Activated CD8-positive, alpha-beta T cell treated with anti-CD3 and anti-CD28 coated beads, Interleukin-2, amount 10 ng/mL, durations not matched to agents 7 days and 5 days (primary cell): ENCODE results near the gene MBNL2. TPM values are rescaled to one million over a fixed set of nuclear protein-coding genes. Genes with fewer than 3 reads are reported as not detected.

Experiments
- ATAC-seq: fragments of 150-1000 bp; cut with Tn5 transposase; one replicate; pipeline ENCODE4 v1.10.0; 2021; ENCODE audit warnings: moderate library complexity
- CTCF ChIA-PET: fragments of 350-600 bp; sonication (Branson Sonifier 250); formaldehyde crosslinking; loops from one replicate; lab custom pipeline; 2021; ENCODE audit warnings: antibody characterized with exemption; lab: Charles Lee
- POLR2A ChIA-PET: fragments of 350-600 bp; sonication (Branson Sonifier 250); formaldehyde crosslinking; loops from one replicate; lab custom pipeline; 2021; ENCODE audit warnings: antibody characterized with exemption; lab: Charles Lee
- DNase-seq: peaks from one replicate; pipeline ENCODE4 v3.0.0-alpha.2; 2020
- H3K27ac Mint-ChIP-seq: one replicate; pipeline ENCODE4 v1.8.0; 2021; ENCODE audit warnings: mild to moderate bottlenecking, mixed read lengths
- H3K27me3 Mint-ChIP-seq: one replicate; pipeline ENCODE4 v1.8.0; 2021; ENCODE audit warnings: low read depth, mixed read lengths
- H3K36me3 Mint-ChIP-seq: one replicate; pipeline ENCODE4 v1.8.0; 2021; ENCODE audit warnings: low read depth, mixed read lengths
- H3K4me1 Mint-ChIP-seq: one replicate; pipeline ENCODE4 v1.8.0; 2021; ENCODE audit warnings: low read depth, mixed read lengths
- H3K4me3 Mint-ChIP-seq: one replicate; pipeline ENCODE4 v1.8.0; 2021; ENCODE audit warnings: mild to moderate bottlenecking, mixed read lengths
- H3K9me3 Mint-ChIP-seq: one replicate; pipeline ENCODE4 v1.8.0; 2022; ENCODE audit warnings: mixed read lengths; ENCODE audit not compliant: insufficient read depth
- total RNA-seq, 2 experiments: library from RNA; stranded (reverse); gene quantifications; one replicate each; pipeline ENCODE4 v1.2.3, GENCODE V29; 2021

MBNL2 gene
- total RNA-seq, 2 experiments from 2014 or later, result 11.6 to 12.3 TPM

DNA sequence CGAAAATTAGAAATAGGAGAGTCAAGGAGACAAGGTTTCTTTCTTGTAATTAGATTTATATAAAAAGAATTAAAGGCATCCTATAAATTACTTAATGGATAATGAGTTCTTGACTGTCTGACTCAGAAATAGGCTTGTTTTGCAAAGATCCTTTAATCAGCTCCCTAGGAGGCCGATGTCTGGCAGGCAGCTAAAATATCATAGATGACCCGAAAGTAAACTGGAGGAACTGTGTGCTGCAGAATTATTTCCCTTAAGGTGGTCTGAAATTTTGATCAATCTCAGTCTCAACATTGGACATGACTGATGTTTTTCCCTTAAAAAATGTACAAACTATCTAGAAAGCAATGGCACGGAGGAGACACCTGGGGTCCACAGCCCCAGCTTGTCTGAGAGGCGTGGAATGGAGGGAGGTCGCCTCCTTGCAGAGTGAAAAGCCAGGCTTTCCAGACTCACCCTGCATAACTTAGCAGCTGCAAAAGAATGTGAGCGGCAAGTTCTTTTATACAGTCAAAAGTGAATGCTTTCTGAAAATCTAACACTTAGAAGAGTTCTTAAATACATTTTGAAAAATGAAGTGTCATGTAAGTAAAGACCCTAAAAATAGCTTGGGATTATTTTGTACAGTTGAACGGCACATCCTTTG, 44.8 kb downstream of the MBNL2 start:
- ATAC-seq, result no peak
- ChIA-PET POLR2A (no interaction called here), CTCF (interaction anchor here (1.0 to 1.5 kb wide), 2 partner anchors 78 to 157 kb away, joined by 3 to 4 read pairs; no protein-coding TSS in a partner anchor)

GRCh38 chr13:97267418-97268059, 45.4 kb downstream of the MBNL2 start:
- ChIA-PET POLR2A (no interaction called here), CTCF (interaction anchor here (1.0 to 1.5 kb wide), 2 partner anchors 77 to 158 kb away, joined by 3 to 4 read pairs; no protein-coding TSS in a partner anchor)
- Mint-ChIP-seq H3K4me3 (no peak overlapping the region), H3K27ac (no peak overlapping the region), H3K9me3 (no peaks in the 10 kb centered on the region), H3K27me3 (no peaks in the 10 kb centered on the region), H3K4me1 (peaks cover 2% of the 10 kb centered on the region), H3K36me3 (no peaks in the 10 kb centered on the region)
- no peak for DNase-seq
- ATAC-seq, result no peak

More for the DNA sequence above, 44.8 kb downstream of the MBNL2 start:
- no peaks in the 10 kb centered on the region for H3K27me3 Mint-ChIP-seq
- DNase-seq, result no peak
- H3K9me3 Mint-ChIP-seq, result no peaks in the 10 kb centered on the region
- no peak overlapping the region for H3K4me3 Mint-ChIP-seq
- H3K36me3 Mint-ChIP-seq, result no peaks in the 10 kb centered on the region
- no peak overlapping the region for H3K27ac Mint-ChIP-seq
- peaks cover 8% of the 10 kb centered on the region for H3K4me1 Mint-ChIP-seq

- H3K4me3 Mint-ChIP-seq, result no peak overlapping the region
Measured at GRCh38 chr13:97268772-97269171, 46.6 kb downstream of the MBNL2 start.

DNA sequence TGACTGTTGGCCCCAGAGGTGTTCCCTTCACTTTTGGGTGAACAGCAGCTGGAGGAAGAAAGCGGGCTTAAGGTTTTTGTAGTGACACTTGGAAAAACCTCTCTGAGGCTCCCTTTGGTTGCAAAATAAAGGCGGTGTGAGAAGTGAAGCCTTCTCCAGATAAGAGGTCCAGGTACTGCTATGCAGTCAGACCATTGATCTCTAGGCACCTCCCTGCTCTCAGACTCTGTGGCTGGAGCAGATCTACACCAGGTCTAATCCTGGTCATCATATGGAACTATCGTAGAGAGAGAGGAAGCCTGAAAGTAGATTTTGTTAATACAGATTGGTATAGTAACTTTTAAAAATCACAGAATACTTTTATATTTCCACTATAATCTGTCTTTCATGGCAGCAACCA, 47.5 kb downstream of the MBNL2 start:
- no peaks in the 10 kb centered on the region for H3K36me3 Mint-ChIP-seq
- ATAC-seq (no peak), DNase-seq (no peak)
- H3K27ac Mint-ChIP-seq, result no peak overlapping the region
- ChIA-PET POLR2A (no interaction called here), CTCF (interaction anchor here (0.8 kb wide), 1 partner anchor 90 kb away, joined by 3 read pairs; no protein-coding TSS in a partner anchor)
- no peaks in the 10 kb centered on the region for H3K27me3 Mint-ChIP-seq
- H3K4me3 Mint-ChIP-seq, result no peak overlapping the region
- H3K9me3 Mint-ChIP-seq, result no peaks in the 10 kb centered on the region
- no peaks in the 10 kb centered on the region for H3K4me1 Mint-ChIP-seq

More at GRCh38 chr13:97268772-97269171, 46.6 kb downstream of the MBNL2 start:
- DNase-seq, result no peak
- no peaks in the 10 kb centered on the region for H3K36me3 Mint-ChIP-seq
- H3K4me1 Mint-ChIP-seq, result no peaks in the 10 kb centered on the region
- no peak overlapping the region for H3K27ac Mint-ChIP-seq
- H3K9me3 Mint-ChIP-seq, result no peaks in the 10 kb centered on the region
- POLR2A ChIA-PET, result no interaction called here
- CTCF ChIA-PET, result interaction anchor here (0.8 kb wide), 1 partner anchor 91 kb away, joined by 3 read pairs; no protein-coding TSS in a partner anchor
- no peak for ATAC-seq
- H3K27me3 Mint-ChIP-seq, result no peaks in the 10 kb centered on the region

DNA sequence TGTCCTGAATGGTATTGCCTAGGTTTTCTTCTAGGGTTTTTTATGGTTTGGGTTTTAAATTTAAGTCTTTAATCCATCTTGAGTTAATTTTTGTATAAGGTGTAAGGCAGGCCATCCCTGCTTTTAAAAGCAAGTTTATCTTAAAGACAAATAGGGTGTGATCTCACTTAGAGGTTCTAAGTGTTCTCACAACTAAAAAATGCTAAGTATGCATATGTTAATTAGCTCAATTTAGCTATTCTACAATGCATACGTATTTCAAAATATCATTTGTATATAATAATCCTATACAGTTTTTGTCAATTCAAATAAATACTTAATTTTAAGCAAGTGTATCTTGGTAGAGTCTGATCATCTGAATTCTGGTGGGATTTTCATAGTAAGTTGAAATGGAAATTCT, 50.4 kb downstream of the MBNL2 start:
- Mint-ChIP-seq H3K4me3 (no peak overlapping the region), H3K27me3 (no peaks in the 10 kb centered on the region), H3K9me3 (no peaks in the 10 kb centered on the region), H3K4me1 (no peaks in the 10 kb centered on the region), H3K27ac (no peak overlapping the region), H3K36me3 (peaks cover 17% of the 10 kb centered on the region)
- ChIA-PET CTCF (no interaction called here), POLR2A (no interaction called here)
- no peak for ATAC-seq
- DNase-seq, result no peak

- POLR2A ChIA-PET, result no interaction called here
- ATAC-seq (no peak), DNase-seq (no peak)
- Mint-ChIP-seq H3K4me1 (no peaks in the 10 kb centered on the region), H3K27ac (no peak overlapping the region), H3K9me3 (no peaks in the 10 kb centered on the region), H3K4me3 (no peak overlapping the region), H3K36me3 (peaks cover 17% of the 10 kb centered on the region), H3K27me3 (no peaks in the 10 kb centered on the region)
- CTCF ChIA-PET, result no interaction called here
Measured at GRCh38 chr13:97273341-97273831, 51.3 kb downstream of the MBNL2 start.

DNA sequence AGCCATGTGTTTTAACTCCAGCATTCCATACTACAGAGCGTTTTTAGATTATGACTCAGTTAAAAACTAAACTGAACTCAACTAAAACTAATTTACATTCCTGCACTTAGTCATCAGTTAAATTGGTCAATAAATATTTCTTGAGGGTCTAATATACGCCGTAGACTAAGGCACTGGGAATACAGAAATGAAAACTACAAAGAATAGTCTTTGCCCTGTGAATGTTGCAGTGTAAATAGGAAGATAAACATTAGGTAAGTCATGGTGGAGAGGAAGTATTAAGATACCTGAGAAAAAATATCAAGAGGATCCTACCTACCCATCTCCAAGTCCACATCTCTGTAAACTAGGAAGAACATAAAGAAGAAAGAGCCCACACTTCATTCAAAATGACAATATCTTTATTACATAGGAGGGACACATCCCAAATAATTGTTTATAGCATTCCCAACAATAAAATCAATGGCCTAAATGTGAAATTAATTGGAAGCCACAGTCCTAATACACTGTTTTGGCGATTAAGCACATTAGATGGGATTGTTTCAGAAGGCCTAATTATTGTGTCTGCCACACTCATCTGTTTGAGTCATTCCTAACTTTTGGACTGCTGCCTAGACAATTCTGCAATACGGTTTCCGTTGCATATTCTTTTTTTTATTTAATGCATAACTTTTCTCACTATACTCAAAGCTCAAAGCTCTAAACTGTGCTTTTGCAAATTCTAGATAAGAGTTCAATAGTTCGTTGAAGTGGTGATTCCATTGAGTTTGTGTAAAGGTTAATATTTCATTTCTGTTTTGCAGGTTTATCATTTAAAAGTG, 52.9 kb downstream of the MBNL2 start:
- ChIA-PET POLR2A (no interaction called here), CTCF (no interaction called here)
- DNase-seq, result no peak
- Mint-ChIP-seq H3K27ac (no peak overlapping the region), H3K9me3 (no peaks in the 10 kb centered on the region), H3K4me3 (no peak overlapping the region), H3K4me1 (no peaks in the 10 kb centered on the region), H3K27me3 (no peaks in the 10 kb centered on the region), H3K36me3 (peaks cover 20% of the 10 kb centered on the region)
- no peak for ATAC-seq

GRCh38 chr13:97275776-97276501, 53.8 kb downstream of the MBNL2 start:
- Mint-ChIP-seq H3K36me3 (peaks cover 20% of the 10 kb centered on the region), H3K9me3 (no peaks in the 10 kb centered on the region), H3K27me3 (no peaks in the 10 kb centered on the region), H3K4me3 (no peak overlapping the region), H3K4me1 (no peaks in the 10 kb centered on the region), H3K27ac (no peak overlapping the region)
- DNase-seq (no peak), ATAC-seq (no peak)
- POLR2A ChIA-PET, result no interaction called here
- CTCF ChIA-PET, result no interaction called here

GRCh38 chr13:97276862-97277269, 54.7 kb downstream of the MBNL2 start:
- POLR2A ChIA-PET, result no interaction called here
- Mint-ChIP-seq H3K27me3 (no peaks in the 10 kb centered on the region), H3K36me3 (peaks cover 20% of the 10 kb centered on the region), H3K4me3 (no peak overlapping the region), H3K4me1 (no peaks in the 10 kb centered on the region), H3K27ac (no peak overlapping the region), H3K9me3 (no peaks in the 10 kb centered on the region)
- no peak for DNase-seq
- no peak for ATAC-seq
- CTCF ChIA-PET, result no interaction called here

DNA sequence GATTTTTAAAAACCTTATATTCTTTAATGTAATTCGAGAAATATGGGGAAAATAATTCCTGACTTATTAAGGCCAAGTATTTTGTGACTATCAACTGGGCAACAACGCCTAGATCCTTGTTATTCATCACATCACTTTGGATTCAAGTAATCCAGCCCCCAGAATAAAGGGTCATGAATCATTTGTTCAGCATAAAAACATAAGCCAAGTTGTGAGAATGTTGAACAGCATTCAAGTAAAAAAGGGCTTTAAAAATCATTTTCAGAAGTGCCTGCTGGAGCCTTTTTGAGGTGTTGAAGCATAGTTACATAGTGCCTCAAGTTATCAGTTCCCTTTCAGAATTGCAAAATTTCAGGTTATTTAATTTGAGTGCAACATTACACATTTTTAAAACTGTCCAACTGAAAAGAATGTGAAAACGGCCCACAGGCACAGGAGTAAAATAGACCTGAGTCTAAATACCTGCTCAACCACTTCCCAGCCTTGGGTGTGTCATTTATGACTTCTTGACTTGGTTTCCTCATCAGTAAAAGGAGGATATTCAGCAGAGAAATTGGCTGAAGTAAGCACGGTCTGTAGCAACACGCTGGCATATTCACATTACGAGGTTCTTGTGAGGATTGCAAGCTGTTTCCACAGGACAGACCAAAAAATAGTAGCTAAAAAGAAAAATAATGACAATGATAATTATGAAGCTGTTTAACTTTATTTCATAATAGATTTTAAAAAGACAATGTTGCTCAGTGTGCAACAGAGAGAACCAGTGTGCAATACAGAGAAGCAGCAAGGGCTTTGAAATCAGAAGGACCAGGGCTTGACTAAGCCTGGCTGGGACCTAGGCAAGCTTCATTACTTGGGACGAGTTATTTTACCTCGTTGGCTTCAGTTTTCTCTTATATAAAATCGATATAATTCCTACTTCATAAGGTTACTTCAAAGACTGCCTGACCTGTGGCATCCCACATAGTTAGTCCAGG, 56.6 kb downstream of the MBNL2 start:
- ChIA-PET POLR2A (no interaction called here), CTCF (no interaction called here)
- DNase-seq (no peak), ATAC-seq (no peak)
- Mint-ChIP-seq H3K27ac (no peak overlapping the region), H3K4me3 (no peak overlapping the region), H3K36me3 (peaks cover 20% of the 10 kb centered on the region), H3K4me1 (peaks cover 7% of the 10 kb centered on the region), H3K9me3 (no peaks in the 10 kb centered on the region), H3K27me3 (no peaks in the 10 kb centered on the region)
